H9 (cell line): ENCODE results near the gene TEX2. TPM values are rescaled to one million over a fixed set of nuclear protein-coding genes. Genes with fewer than 3 reads are reported as not detected.

ENCODE experiments used
- DNase-seq: peaks from one replicate; pipeline ENCODE4 v3.0.0-alpha.2; 2017
- H2AFZ ChIP-seq: one replicate; pipeline ENCODE4 v1.6.1; 2013; ENCODE audit warnings: mild to moderate bottlenecking, low read length, control low read depth, moderate library complexity
- H2AK5ac ChIP-seq: 2 replicates; pipeline ENCODE4 v1.6.1; 2013; ENCODE audit warnings: low read length, control low read depth, mixed read lengths; ENCODE audit not compliant: insufficient read length
- H2BK120ac ChIP-seq: one replicate; pipeline ENCODE4 v1.6.1; 2013; ENCODE audit warnings: low read depth, mild to moderate bottlenecking, low read length, control low read depth, inconsistent platforms; ENCODE audit not compliant: poor library complexity, severe bottlenecking
- H2BK12ac ChIP-seq: 2 replicates; pipeline ENCODE4 v1.6.1; 2013; ENCODE audit warnings: low read length, control low read depth, mixed read lengths, low read depth; ENCODE audit not compliant: insufficient read length
- H2BK15ac ChIP-seq: 2 replicates; pipeline ENCODE4 v1.6.1; 2013; ENCODE audit warnings: low read depth, low read length, control low read depth
- H2BK20ac ChIP-seq: one replicate; pipeline ENCODE4 v1.6.1; 2013; ENCODE audit warnings: low read depth, mild to moderate bottlenecking, low read length, control low read depth, inconsistent platforms; ENCODE audit not compliant: poor library complexity, severe bottlenecking
- H2BK5ac ChIP-seq: 2 replicates; pipeline ENCODE4 v1.6.1; 2013; ENCODE audit warnings: low read length, control low read depth, mixed read lengths; ENCODE audit not compliant: insufficient read length
- H3K14ac ChIP-seq: 2 replicates; pipeline ENCODE4 v1.6.1; 2013; ENCODE audit warnings: low read length, control low read depth; ENCODE audit not compliant: insufficient read depth
- H3K18ac ChIP-seq: 2 replicates; pipeline ENCODE4 v1.6.1; 2013; ENCODE audit warnings: low read depth, mild to moderate bottlenecking, mixed read lengths, low read length, control low read depth; ENCODE audit not compliant: insufficient read length
- H3K23ac ChIP-seq: 2 replicates; pipeline ENCODE4 v1.6.1; 2013; ENCODE audit warnings: low read length, control low read depth, mixed read lengths, low read depth; ENCODE audit not compliant: insufficient read length
- H3K23me2 ChIP-seq: 2 replicates; pipeline ENCODE4 v1.6.1; 2013; ENCODE audit warnings: low read depth, mild to moderate bottlenecking, mixed read lengths, low read length, control low read depth; ENCODE audit not compliant: insufficient read length, poor library complexity, severe bottlenecking
- H3K27ac ChIP-seq: 2 replicates; pipeline ENCODE4 v1.5.1; 2013; ENCODE audit warnings: low read length, control low read depth, mixed read lengths, low read depth; ENCODE audit not compliant: insufficient read length
- H3K27me3 ChIP-seq: 2 replicates; pipeline ENCODE4 v1.6.1; 2013; ENCODE audit warnings: low read length, control low read depth, inconsistent platforms; ENCODE audit not compliant: insufficient read depth
- H3K4ac ChIP-seq: 2 replicates; pipeline ENCODE4 v1.6.1; 2013; ENCODE audit warnings: low read depth, mild to moderate bottlenecking, control low read depth, inconsistent platforms, low read length, moderate library complexity
- H3K4me1 ChIP-seq: 2 replicates; pipeline ENCODE4 v1.6.1; 2013; ENCODE audit warnings: low read length, control low read depth, inconsistent platforms; ENCODE audit not compliant: insufficient read depth
- H3K4me2 ChIP-seq: 2 replicates; pipeline ENCODE4 v1.6.1; 2013; ENCODE audit warnings: low read length, control low read depth, mixed read lengths; ENCODE audit not compliant: insufficient read length, insufficient read depth
- H3K56ac ChIP-seq: 2 replicates; pipeline ENCODE4 v1.6.1; 2013; ENCODE audit warnings: low read depth, mild to moderate bottlenecking, mixed read lengths, low read length, control low read depth; ENCODE audit not compliant: insufficient read length
- H3K79me1 ChIP-seq: 2 replicates; pipeline ENCODE4 v1.6.1; 2013; ENCODE audit warnings: low read depth, mild to moderate bottlenecking, moderate library complexity, low read length, control low read depth, inconsistent platforms; ENCODE audit not compliant: insufficient read depth, poor library complexity, severe bottlenecking
- H3K79me2 ChIP-seq: 2 replicates; pipeline ENCODE4 v1.6.1; 2013; ENCODE audit warnings: low read length, control low read depth, inconsistent platforms; ENCODE audit not compliant: insufficient read depth
- H3K9ac ChIP-seq: 2 replicates; pipeline ENCODE4 v1.6.1; 2013; ENCODE audit warnings: low read length, control low read depth, mixed read lengths; ENCODE audit not compliant: insufficient read length; ENCODE audit errors: extremely low read depth
- H3K9me3 ChIP-seq: one replicate; pipeline ENCODE4 v1.6.1; 2013; ENCODE audit warnings: low read depth, low read length, inconsistent platforms; ENCODE audit not compliant: control insufficient read depth
- H3T11ph ChIP-seq: one replicate; pipeline ENCODE4 v1.6.1; 2013; ENCODE audit warnings: mild to moderate bottlenecking, low read length, control low read depth, inconsistent platforms
- H4K20me1 ChIP-seq: one replicate; pipeline ENCODE4 v1.6.1; 2013; ENCODE audit not compliant: control insufficient read depth, insufficient read length, insufficient read depth
- H4K5ac ChIP-seq: 2 replicates; pipeline ENCODE4 v1.6.1; 2013; ENCODE audit warnings: low read depth, mild to moderate bottlenecking, mixed read lengths, low read length, control low read depth; ENCODE audit not compliant: insufficient read length
- H4K8ac ChIP-seq: replicated peaks from 2 replicates; pipeline ENCODE4 v1.6.1; 2013; ENCODE audit warnings: low read length, control low read depth, mixed read lengths, low read depth; ENCODE audit not compliant: insufficient read length
- H4K91ac ChIP-seq: 2 replicates; pipeline ENCODE4 v1.6.1; 2013; ENCODE audit warnings: low read depth, mild to moderate bottlenecking, moderate library complexity, mixed read lengths, low read length, control low read depth; ENCODE audit not compliant: insufficient read length
- H3K27ac Mint-ChIP-seq, 3 experiments: 2 replicates in 2 of 3; 3 replicates in 1 of 3; pipeline ENCODE4 v1.8.0; 2020 to 2021; ENCODE audit warnings: mixed read lengths in 3 of 3, mild to moderate bottlenecking in 1 of 3, moderate library complexity in 1 of 3
- H3K27me3 Mint-ChIP-seq: 2 replicates; pipeline ENCODE4 v1.8.0; 2021; ENCODE audit warnings: low read depth, mild to moderate bottlenecking, moderate library complexity, mixed read lengths
- H3K36me3 Mint-ChIP-seq, 3 experiments: 2 replicates in 2 of 3; 3 replicates in 1 of 3; pipeline ENCODE4 v1.8.0; 2020 to 2021; ENCODE audit warnings: low read depth in 3 of 3, mixed read lengths in 3 of 3; ENCODE audit not compliant: insufficient read depth in 1 of 3
- H3K4me1 Mint-ChIP-seq, 2 experiments: 2 replicates each; pipeline ENCODE4 v1.8.0; 2020; ENCODE audit warnings: mixed read lengths in 2 of 2
- H3K4me3 Mint-ChIP-seq, 2 experiments: 2 replicates in 1 of 2; 3 replicates in 1 of 2; pipeline ENCODE4 v1.8.0; 2020 to 2021; ENCODE audit warnings: mild to moderate bottlenecking in 2 of 2, mixed read lengths in 2 of 2, moderate library complexity in 1 of 2
- H3K9me3 Mint-ChIP-seq, 2 experiments: 2 replicates in 1 of 2; 3 replicates in 1 of 2; pipeline ENCODE4 v1.8.0; 2020; ENCODE audit warnings: mild to moderate bottlenecking in 2 of 2, mixed read lengths in 2 of 2, moderate library complexity in 1 of 2
- WGBS: extraction: QIAGEN DNeasy Blood & Tissue Kit; methylation state at CpG from one replicate; pipeline ENCODE4 v1.1.7; 2013; ENCODE audit warnings: missing lambda C conversion rate, low lambda C conversion rate, mixed read lengths; ENCODE audit not compliant: insufficient read length; ENCODE audit errors: extremely low coverage; 5-methylcytosine and 5-hydroxymethylcytosine counted together
- total RNA-seq: library from RNA; stranded (reverse); gene quantifications from 2 replicates; pipeline ENCODE4 v1.2.1, GENCODE V29; 2021
- TF ChIP-seq, protein P1 (sequence below): fragments of 200-600 bp; sonication (generic); conservative IDR thresholded peaks from 3 replicates; pipeline ENCODE4 v1.8.0; 2021; ENCODE audit warnings: antibody characterized with exemption, mild to moderate bottlenecking

The TEX2 gene
- total RNA-seq, 1 experiment from 2014 or later = 12.2 TPM

- H2AFZ ChIP-seq = no peak overlapping the region
- no peak overlapping the region for H4K91ac ChIP-seq
- H3K79me1 ChIP-seq = no peaks in the 10 kb centered on the region
- Mint-ChIP-seq H3K4me3 (no peak overlapping the region), H3K9me3 (no peaks in the 10 kb centered on the region), H3K4me1 (peaks cover 13 to 19% of the 10 kb centered on the region in 2 experiments), H3K27ac (no peak overlapping the region), H3K36me3 (no peaks in the 10 kb centered on the region), H3K27me3 (no peaks in the 10 kb centered on the region)
- H3K23me2 ChIP-seq = no peaks in the 10 kb centered on the region
- no CpG with 5 or more reads among the region's 2 CpGs for WGBS
- H3K14ac ChIP-seq = no peak overlapping the region
- no peaks in the 10 kb centered on the region for H3K9me3 ChIP-seq
- H3K18ac ChIP-seq = no peak overlapping the region
- no peak overlapping the region for H2BK20ac ChIP-seq
- no peak overlapping the region for H3K9ac ChIP-seq
- H3K4me1 ChIP-seq = 0 out of 2 replicates have a peak, but pooled peaks cover 2% of the 10 kb centered on the region
- no peak overlapping the region for H2BK5ac ChIP-seq
- H4K20me1 ChIP-seq = no peaks in the 10 kb centered on the region
- H3K23ac ChIP-seq = no peak overlapping the region
- DNase-seq = no peak
- no peak overlapping the region for H3K4ac ChIP-seq
- H2AK5ac ChIP-seq = no peak overlapping the region
- no peak overlapping the region for H3K56ac ChIP-seq
- no peak overlapping the region for H3T11ph ChIP-seq
- no peak overlapping the region for H2BK12ac ChIP-seq
- no peak overlapping the region for H4K8ac ChIP-seq
- H2BK120ac ChIP-seq = no peak overlapping the region
- no peak overlapping the region for H2BK15ac ChIP-seq
- H3K27ac ChIP-seq = no peak overlapping the region
- H3K4me2 ChIP-seq = no peak overlapping the region
- no peak overlapping the region for H4K5ac ChIP-seq
- no peaks in the 10 kb centered on the region for H3K79me2 ChIP-seq
- TF ChIP-seq, protein P1, sequence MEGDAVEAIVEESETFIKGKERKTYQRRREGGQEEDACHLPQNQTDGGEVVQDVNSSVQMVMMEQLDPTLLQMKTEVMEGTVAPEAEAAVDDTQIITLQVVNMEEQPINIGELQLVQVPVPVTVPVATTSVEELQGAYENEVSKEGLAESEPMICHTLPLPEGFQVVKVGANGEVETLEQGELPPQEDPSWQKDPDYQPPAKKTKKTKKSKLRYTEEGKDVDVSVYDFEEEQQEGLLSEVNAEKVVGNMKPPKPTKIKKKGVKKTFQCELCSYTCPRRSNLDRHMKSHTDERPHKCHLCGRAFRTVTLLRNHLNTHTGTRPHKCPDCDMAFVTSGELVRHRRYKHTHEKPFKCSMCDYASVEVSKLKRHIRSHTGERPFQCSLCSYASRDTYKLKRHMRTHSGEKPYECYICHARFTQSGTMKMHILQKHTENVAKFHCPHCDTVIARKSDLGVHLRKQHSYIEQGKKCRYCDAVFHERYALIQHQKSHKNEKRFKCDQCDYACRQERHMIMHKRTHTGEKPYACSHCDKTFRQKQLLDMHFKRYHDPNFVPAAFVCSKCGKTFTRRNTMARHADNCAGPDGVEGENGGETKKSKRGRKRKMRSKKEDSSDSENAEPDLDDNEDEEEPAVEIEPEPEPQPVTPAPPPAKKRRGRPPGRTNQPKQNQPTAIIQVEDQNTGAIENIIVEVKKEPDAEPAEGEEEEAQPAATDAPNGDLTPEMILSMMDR = no peak
- no peaks in the 10 kb centered on the region for H3K27me3 ChIP-seq
Observed at GRCh38 chr17:64243340-64243739, 19.7 kb downstream of the TEX2 start.
